GM18873 (cell line): ENCODE data around the gene TMEM45A.
"Not testable (repeated sequence)": the region's sequence is repeated elsewhere in the genome, so short reads cannot be mapped to it uniquely, and the experiment has no call there.

Experiments
- ATAC-seq: cut with Tn5 transposase; IDR thresholded peaks from one replicate; pipeline ENCODE4 v1.9.1; 2021; ENCODE audit warnings: mild to moderate bottlenecking, moderate library complexity, moderate number of reproducible peaks; ENCODE audit not compliant: unreplicated experiment, low FRiP score

The TMEM45A gene

GRCh38 chr3:100563652-100564211 lies 71.3 kb downstream of the TMEM45A start:
- no peak for ATAC-seq

GRCh38 chr3:100570811-100571210 lies 78.4 kb downstream of the TMEM45A start:
- no peak for ATAC-seq

DNA sequence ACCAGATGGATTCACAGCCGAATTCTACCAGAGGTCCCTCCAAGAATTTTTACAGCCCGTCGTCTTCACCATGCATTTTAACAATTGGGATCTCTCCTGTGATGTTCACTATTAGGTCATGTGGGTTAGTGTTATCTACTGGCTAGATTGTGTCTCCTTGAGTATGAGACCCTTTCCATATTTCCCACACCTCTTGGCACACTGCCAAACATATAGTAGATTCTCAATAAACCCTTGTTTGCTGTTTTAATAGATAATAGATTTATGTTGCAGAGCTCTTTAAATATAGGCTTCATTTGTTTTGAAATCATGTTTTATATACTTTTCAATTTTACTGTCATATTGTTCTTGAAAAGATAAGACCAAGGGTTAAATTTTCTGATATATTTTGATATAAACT lies 82.1 kb downstream of the TMEM45A start:
- ATAC-seq = no peak

DNA sequence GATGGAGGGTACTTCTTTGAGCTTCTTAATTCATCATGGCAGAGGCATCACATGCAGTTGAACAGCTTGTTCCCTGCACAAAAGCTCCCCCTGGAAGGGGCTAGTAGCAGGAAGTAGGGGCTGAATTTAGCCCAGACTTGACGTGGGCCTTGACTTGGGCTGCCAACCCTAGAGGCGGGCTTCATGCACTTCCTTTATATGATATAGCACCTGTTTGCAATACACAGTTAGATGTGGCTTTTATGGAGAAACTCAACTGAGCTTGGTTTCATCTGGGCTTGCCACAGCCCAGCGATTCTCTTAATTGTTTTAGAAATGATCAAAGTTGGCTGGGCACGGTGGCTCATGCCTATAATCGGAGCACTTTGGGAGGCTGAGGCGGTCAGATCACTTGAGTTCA lies 83.3 kb downstream of the TMEM45A start:
- no peak for ATAC-seq

DNA sequence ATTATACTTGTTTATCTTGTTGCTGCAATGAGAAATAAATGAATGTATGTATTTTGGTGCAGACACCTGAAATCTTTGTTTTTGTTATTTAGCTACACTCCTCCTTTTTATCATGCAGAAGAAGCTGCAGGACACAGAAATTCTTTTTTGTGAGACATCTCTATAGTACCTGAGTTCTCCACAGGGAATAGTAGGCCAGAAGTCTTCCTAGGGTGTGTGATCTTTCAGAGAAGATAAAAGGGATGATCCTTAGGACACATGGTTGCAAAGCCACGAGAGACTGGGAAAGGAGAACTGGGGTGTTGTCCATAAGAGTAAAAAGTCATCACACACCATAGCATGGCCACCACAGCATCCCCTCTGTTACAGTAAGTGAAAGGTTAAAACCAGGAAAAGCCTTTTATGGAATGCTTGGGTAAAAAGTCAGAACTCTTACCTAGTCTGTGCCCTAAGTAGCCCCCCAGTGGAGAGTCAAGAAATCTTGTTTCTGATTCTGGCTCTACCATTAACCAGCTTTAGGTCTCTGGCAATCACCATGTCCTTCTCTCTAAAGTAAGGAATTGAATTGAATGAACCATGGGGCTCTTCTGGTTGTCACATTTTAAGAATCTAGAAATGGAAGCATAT lies 85.1 kb downstream of the TMEM45A start:
- no peak for ATAC-seq

GRCh38 chr3:100578646-100579045 lies 86.2 kb downstream of the TMEM45A start:
- no peak for ATAC-seq

GRCh38 chr3:100580147-100580546 lies 87.7 kb downstream of the TMEM45A start:
- ATAC-seq = no peak

DNA sequence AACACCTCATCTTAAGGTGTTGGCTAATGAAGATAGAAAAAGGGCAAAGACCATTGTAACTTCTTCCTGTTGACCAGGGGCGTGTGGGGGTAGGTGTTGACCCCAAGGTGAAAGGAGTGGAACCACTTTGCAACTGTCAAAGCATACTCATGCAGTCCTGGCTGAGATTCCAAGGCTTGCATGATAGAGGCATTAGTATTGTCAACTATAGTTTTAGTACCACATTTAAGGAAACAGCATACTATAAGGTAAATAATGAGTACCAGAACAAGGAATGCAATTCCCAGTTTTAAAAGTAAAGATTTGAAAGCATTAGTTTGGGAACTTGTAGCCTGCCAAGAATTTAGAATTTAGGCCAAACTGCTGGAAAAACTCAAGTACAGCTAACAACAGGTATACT lies 89.2 kb downstream of the TMEM45A start:
- ATAC-seq = no peak

DNA sequence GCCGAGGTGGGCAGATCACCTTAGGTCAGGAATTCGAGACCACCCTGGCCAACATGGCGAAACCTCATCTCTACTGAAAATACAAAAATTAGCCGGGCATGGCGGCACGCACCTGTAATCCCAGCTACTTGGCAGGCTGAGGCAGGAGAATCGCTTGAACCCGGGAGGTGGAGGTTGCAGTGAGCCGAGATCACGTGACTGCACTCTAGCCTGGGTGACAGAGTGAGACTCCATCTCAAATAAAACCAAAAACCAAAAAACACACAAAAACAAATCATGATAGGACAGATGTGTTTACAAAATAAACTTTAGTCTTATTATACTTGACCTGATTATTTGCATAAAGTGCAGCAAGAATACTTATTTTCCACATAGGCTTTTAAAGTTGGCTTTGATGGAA lies 89.7 kb downstream of the TMEM45A start:
- not testable (repeated sequence) for ATAC-seq

- no peak for ATAC-seq
Measured at GRCh38 chr3:100584101-100584660, 91.8 kb downstream of the TMEM45A start.

DNA sequence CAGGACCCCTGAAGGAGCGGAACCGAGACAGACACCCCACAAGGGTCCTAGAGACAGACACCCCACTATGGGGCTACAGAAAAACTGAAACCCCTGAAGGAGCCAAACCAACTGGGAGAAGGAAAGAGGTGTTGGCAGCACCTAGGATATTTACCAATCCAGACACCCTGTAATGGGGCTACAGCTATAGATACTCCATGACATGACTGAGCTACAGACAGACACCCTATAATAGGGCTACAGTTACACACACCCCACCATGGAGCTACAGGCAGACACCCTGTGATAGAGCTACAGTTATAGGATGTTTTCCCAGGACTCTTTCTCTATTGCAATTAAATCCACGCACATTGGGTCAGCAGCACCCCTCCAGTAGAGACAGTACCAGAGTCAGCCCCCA lies 94.4 kb downstream of the TMEM45A start:
- ATAC-seq = no peak

GRCh38 chr3:100588251-100588650 lies 95.8 kb downstream of the TMEM45A start:
- ATAC-seq = no peak

- ATAC-seq = peak; percentile 82
Measured at GRCh38 chr3:100590114-100590839, 97.9 kb downstream of the TMEM45A start.

DNA sequence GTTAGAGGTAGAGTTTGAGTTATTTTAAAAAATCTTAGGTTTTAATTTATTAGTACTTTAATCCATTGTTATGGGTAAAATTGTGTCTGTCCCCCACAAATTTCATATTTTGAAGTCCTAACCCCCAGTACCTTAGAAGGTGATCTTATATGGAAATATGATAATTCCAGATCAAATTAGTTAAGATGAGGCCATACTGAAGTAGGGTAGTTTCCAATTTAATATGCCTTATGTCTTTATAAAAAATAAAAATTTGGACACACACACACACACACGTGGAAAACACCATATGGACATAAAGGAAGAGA lies 98.4 kb downstream of the TMEM45A start:
- ATAC-seq = no peak

GRCh38 chr3:100591411-100591810 lies 99.0 kb downstream of the TMEM45A start:
- no peak for ATAC-seq

DNA sequence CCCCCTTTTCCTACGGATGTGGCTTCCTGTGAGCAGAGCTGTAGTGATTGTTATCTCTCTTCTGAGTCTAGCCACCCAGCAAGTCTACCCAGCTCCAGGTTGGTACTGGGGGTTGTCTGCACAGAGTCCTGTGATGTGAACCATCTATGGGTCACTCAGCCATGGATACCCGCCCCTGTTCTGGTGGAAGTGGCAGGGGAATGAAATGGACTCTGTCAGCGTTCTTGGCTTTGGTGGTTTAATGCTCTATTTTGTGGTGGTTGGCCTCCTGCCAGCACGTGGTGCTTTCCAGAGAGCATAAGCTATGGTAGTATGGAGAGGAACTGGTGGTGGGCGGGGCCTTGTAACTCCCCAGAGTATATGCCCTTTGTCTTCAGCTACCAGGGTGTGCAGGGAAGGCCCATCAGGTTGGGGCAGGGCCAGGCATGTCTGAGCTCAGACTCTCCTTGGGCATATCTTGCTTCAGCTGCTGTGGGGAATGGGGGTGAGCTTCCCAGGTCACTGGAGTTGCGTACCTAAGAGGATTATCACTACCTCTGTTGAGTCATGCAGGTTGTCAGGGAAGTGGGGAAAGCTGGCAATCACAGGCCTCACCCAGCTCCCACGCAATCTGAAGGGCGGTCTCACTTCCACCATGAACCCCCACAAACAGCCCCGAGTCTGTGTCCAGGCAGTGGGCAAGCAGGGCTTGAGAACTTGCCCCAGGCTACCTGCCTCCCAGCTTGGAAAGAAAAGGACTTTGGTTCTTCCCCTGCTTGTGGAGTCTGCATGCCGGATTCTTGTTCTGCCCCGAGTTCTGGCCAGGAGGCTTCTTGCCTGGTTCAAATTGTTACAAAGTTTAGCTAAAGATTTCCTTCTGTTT lies 108.0 kb downstream of the TMEM45A start:
- no peak for ATAC-seq

DNA sequence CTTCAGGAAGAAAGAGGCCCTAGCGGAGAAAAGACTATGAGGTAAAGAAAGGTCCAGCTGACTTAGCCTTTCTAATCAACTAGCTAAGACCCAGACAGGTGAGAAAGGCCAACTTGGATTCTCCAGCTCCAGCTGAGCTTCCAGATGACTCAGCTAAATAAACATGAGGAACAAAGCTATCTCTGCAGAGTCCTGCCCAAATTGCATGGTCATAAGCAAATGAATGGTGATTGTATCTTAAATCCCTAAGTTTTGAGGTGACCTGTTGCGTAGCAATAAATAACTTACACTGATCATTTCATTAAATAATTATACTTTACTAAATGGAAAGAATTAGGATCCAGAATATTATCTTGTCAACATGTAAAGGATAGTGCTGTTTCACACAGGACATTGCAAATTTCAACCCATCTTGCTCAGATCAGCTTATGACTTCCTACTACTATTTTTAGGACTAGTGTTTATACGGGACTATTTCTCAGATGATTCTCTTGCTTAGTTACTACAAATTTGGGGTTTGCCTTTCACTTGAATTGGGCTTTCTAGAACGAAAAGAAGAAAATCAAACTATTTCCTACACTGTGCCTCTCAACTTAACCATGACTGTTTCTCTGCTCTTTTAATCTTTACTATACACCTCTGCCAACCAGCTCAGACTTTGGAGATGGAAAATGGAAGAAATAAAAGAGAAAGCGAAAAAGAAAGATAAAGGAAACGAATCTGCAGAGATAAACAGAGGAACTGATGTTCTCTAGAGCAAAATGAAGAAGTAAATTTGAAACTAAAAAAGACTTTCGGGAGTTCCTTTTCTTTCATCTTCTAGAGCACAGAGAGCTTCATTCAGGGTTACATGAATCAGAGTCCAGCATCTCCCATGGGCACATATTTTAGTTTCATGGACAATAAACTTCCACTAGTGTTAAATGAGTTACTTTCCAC lies 110.4 kb downstream of the TMEM45A start:
- ATAC-seq = no peak

DNA sequence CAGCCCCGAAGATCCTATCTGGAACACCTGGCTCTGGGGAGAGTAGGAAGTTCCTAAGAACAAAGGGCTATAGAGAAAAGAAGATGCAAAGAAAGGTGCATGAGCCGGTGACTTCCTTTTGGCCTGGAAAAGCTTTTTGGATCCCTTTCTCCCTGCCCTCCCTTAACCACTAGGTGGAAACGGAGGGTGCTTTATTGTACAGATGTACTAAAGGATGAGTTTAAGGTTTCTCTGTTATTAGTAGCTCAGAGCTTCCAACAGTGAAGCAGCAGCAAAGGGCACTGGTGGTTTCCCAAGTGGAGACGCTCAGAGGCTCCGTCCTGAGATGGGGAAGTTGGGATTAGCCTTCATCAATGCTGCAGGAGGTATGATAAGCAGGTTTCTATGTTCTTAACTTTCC lies 111.0 kb downstream of the TMEM45A start:
- no peak for ATAC-seq

GRCh38 chr3:100605358-100605757 lies 112.9 kb downstream of the TMEM45A start:
- no peak for ATAC-seq
